D341Med (cell line): ENCODE data around the gene RIOK3.
A peak's percentile ranks its signal among the peaks of the same experiment; 100 is the strongest.
"Not testable (repeated sequence)": the region's sequence is repeated elsewhere in the genome, so short reads cannot be mapped to it uniquely, and the experiment has no call there.

Experiments used
- DNase-seq: peaks from one replicate; pipeline ENCODE4 v3.0.0; 2012; ENCODE audit warnings: low spot score

The RIOK3 gene

DNA sequence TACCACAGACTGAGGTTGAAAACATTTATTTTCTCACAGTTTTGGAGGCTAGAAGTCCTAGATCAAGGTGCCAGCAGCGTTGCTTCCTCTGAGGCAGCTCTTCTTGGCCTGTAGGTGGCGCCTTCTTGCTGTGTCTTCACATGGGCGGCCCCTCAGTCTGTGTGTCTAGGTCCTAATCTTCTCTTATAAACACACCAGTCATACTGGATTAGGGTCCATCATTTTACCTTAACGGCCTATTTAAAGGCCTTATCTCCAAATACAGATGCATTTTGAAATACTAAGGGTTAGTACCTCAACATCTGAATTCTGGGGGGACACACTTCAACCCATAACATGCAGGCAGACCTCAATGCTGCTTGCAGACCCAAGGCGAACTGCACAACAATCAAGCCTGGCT lies 45.8 kb downstream of the RIOK3 start:
- DNase-seq: peak; percentile 85

DNA sequence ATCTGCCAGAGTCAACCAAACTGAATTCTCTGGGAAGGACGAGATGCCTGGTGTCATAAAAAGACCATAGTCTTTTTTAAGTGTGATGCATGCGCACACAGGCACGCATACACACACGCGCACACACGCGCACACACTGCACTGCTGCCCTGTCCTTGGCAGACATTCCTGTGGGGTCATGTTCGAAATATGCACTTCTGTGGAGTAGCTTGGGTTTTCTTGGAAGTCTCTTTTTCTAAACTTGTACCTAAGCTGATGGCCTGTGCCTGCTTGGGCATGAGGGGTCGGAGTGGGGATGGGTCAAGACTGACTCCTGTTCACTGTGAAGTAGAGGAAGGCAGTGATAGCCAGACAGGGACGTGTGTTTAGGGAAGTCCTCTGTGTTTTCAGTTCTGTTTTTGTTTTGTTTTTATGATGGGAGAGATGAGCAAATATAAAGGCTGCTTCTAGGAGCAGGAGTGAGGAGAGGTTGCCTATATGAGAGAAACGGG lies 46.2 kb downstream of the RIOK3 start:
- no peak for DNase-seq

DNA sequence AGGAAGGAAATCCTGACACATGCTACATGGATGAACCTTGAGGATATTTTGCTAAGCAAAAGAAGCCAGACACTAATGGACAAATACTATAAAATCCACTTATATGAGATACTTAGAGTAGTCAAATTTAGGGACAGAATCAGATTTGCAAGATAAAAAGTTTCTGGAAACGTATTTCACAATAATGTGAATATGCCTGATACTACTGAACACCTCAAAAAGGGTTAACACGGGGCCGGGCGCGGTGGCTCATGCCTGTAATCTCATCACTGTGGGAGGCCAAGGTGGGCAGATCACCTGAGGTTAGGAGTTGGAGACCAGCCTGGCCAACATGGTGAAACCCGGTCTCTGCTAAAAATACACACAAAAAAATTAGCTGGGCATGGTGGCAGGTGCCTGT lies 48.5 kb downstream of the RIOK3 start:
- DNase-seq: no peak

DNA sequence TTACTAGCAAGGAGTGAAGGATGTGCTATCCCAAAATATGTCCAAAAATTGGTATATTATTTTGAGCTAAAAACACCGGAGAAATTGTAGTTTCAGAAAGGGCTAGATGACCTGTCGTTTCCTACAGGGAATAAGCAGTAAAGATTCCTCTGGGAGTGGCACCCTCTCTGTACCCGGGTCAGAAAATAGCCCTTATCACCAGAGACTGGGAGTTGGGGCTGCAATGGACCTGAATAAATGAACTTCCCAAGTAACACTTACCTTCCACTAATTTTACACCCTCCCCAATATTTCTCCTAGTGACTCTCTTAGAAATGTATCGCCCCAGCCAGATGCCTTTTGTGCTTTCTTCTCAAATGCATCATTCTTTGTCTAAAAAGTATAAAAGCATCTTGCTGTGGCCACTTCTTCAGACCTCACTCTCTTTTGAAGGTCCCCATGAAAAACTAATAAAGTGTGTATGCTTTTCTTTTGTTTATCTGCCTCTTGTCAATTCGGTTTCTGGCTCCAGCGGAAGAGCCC lies 49.5 kb downstream of the RIOK3 start:
- no peak for DNase-seq

DNA sequence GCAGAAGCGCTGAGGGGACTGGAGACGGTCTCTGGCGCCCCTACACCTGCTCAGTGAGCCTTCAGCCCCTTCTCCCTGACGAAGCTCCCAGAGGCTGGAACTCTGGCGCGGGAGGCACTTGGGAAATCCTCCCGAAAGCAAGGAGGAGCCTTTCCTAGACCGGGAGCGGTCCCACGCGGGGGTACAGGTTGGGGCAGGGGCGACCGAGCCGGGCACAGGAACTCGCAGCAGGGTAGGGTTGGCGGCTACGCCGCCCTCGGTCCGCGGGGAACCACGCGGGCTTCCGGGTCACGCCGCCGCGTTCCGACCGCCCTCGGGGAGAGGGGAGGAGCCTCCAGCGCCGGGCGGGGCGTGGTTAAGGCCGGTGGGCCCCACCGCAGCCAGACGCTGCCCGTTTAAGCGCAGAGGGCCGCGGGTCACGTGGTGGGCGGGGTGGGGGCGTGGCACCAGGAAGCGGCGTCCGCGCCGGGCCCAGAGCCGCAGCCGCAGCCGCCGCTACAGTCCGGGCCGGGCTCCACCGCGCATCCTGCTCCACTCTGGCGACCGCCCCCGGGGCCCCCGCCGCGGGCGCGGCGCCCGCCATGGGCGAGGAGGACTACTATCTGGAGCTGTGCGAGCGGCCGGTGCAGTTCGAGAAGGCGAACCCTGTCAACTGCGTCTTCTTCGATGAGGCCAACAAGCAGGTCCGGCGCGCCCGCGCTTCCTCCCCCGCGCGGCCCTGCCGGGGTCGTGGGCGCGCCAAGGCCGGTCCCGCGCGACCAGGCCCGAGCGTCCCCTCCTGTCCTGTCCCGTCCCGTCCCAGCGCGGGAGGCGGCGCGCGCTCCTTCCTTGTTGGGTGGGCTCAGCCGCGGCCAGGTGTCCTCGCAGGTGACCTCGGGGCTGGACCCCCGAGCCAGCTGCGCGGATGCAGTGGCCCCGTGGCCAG lies 50.2 kb downstream of the RIOK3 start, which contains the start of gene RMC1:
Gene RMC1, plus strand, starts transcription at position 474 of the 925 bp plus-strand sequence. Its CDS starts 108 bp downstream, at position 582.
- peak; percentile 100 for DNase-seq

DNA sequence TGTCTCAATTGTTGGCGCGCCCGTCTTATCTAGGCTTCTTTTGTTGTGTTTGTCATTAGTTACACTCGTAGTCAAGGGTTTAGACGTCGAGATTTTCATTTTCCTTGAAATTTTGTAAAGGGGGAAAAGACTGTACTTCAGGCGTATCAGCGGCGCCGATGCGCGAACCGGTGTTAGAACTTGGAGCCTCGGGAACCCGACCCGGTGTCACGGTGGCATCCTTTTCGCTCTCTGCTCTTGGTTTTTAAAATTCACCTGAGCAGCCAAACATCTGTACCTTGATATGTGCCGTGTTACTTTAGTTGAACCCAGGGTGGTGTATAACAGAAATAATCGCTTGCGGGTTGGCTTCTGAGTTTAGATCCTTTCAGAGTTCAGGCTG lies 50.9 kb downstream of the RIOK3 start:
- no peak for DNase-seq

DNA sequence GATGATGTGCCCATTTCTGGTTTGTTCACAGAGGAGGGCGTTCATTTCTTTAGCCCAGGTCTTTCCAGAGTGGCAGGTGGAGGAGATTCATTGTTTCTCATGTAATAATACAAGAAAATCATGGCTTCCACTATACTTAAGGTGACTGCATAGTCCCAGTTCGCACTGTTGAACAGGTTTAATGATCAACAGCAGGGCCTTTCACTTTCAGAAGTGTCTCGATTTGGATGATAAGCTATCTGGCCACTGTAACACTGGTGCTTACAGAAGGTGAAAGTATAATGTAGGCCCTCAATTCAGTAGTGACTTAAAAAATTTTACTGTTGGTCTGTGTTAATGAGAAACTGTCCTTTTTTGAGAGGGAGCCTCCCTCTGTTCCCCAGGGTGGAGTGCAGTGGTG lies 51.6 kb downstream of the RIOK3 start:
- no peak for DNase-seq

DNA sequence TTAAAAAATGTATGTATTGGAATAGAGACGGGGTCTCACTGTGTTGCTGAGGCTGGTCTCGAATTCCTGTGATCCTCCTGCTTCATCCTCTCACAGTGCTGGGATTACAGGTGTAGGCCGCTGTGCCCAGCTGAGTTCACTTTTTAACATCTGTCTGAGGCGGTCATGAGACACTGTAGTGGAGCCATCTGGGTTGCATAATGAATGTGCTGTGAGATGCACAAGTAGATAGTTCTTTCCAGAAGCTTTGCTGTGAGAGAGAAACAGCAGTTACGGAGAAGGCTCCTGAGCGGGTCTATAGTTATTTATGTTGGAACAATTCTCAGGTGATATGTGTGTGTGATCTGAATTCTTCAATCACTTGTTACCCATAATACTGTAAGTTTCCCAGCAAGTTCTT lies 53.3 kb downstream of the RIOK3 start:
- DNase-seq: no peak

DNA sequence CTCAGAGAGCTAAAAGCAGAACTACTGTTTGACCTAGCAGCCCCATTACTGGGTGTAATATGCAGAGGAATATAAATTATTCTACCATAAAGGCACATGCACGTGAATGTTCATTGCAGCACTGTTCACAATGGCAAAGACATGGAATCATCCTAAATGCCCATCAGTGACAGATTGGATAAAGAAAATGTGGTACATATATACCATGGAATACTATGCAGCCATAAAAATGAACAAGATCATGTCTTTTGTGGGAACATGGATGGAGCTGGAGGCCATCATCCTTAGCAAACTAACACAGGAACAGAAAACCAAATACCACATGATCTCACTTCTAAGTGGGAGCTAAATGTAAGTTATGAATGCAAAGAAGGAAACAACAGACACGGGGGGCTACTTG lies 57.8 kb downstream of the RIOK3 start:
- DNase-seq: not testable (repeated sequence)

DNA sequence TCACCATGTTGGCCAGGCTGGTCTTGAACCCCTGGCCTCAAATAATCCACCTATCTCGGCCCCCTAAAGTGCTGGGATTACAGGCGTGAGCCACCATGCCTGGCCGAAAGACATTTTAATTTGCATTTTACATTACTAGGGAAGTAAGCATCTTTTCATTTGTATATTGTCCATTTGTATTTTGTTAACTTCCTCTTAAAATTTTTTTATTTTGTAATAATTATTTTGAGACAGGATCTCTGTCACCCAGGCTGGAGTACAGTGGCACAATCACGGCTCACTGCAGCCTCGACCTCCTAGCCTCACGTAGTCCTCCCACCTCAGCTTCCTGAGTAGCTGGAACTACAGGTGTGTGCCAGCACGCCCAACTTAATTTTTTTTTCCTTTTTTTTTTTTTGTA lies 59.1 kb downstream of the RIOK3 start:
- not testable (repeated sequence) for DNase-seq

DNA sequence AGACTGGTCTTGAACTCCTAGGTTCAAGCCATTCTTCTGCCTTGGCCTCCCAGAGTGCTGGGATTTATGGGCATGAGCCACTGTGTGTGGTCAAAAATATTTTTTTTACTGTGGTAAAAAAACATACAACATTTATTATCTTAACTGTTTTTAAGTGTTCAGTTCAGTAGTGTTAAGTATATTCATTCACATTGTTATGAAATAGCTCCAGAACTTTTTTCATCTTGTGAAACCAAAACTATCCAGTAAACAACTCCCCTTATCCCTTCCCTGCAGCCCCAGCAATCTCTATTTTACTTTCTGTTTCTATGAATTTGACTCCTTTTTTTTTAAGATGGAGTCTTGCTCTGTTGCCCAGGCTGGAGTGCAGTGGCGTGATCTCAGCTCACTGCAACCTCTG lies 59.6 kb downstream of the RIOK3 start:
- DNase-seq: no peak

DNA sequence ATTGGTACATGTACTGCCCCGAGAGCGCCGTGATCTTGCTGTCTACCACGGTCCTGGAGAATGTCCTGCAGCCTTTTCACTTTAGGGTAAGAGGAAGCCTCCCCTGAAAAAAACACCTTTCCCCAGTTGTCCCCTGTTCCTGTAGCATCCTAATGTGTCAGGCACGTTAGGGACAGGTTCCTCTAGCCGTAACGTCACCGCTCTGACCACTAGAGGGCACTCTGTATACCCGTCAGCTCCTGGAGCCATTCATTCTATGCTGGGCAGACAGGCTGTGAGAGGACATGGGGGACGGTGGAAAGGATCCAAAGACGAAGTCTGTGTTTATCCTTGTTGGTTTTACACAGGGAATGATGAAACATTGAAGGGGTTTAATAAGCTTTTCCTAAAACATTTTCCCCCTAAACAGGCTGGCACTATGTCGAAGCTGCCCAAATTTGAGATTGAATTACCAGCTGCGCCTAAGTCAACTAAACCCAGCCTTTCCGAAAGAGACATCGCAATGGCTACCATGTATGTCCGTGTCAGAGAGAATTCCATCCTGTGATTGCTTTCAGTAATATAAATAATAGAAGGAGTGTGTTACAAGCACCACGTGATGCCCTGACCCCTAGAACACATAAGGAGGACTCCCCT lies 62.9 kb downstream of the RIOK3 start:
- DNase-seq: peak; percentile 89

DNA sequence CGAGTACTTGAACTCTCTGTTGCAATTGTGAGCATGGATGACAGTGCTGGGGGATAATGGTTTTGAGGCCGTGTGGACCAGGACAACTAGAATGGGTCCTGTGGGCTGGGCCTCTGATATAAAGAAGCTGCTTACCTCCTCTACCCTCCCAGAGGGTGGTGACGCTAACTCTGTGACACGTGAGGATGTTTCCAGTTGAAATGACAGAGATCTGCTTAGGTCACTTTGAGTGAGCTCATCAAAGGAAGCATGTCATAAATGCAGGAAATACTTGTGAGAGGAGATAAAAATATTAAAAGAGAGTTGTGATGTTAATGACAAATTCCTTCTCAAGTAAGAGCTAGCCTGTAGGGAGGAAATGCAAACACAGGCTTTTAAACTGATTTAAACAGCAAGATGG lies 66.6 kb downstream of the RIOK3 start:
- no peak for DNase-seq

DNA sequence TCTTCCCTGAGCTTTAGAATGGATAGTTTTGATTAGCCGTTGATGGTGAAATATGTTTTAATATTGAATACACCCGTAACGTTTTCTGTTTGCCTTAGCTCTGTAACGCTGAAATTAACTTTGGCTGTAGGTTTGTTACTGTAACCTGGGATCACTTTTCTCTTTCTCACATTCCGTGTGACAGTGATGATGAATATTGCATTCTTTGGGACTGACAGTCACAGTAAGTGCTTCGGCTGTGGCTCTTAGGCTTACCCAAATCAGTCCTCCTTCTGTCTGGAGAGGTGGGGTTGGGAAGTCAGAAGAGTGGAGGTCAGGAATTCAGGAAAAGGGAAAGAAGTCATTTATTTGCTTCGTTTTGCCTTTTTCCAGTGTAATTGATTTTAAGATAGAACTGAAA lies 68.2 kb downstream of the RIOK3 start:
- no peak for DNase-seq

DNA sequence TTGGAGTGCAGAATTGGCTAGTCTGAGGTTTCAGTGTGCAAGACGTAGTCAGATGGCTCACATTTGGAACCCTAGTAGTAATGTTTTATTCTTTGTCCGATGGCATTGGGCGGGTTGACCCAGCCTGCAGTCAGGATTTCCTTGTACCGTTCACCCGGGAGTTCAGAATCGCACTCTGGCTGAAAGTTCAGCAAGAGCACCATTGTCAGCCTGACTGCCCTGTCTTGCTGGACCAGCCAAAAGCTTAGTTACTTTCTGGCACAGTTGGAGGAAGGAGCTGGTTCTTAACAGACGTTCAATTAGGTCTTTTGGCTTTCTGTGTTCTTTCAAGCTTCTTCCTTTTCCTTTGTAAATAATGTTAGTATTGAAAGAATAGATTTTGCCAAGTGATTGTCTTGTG lies 68.8 kb downstream of the RIOK3 start:
- DNase-seq: no peak

DNA sequence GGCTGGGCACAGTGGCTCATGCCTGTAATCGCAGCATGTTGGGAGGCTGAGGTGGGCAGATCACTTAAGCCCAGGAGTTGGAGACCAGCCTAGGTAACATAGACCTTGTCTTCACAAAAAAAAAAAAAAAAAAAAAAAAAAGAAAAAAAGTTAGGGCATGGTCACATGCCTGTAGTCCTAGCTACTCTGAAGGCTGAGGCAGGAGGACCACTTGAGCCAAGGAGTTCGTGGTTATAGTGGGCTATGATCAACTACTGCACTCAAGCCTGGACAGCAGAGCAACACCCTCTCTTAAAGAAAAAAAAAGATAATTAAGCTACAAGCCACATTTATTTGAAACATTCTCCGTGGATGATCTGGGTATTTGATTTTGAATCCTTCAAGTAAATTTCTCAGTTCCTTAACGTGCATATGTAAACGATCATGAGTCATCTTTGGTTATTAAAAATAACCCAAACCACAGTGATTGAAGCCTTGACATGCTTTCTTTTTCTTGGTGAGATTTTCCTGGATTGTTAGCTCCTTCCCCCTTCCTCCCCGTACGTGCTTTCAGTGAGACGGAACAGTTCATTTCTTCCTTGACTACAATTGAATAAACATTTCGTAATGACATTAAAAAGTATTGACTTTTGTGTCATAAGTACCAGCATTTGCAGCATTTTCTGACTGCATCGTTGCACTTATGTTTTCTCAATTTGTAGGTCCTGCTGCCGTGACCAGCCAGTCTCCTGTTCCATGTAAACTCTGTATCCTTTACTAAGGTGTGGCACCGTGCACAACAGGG lies 70.5 kb downstream of the RIOK3 start:
- no peak for DNase-seq

DNA sequence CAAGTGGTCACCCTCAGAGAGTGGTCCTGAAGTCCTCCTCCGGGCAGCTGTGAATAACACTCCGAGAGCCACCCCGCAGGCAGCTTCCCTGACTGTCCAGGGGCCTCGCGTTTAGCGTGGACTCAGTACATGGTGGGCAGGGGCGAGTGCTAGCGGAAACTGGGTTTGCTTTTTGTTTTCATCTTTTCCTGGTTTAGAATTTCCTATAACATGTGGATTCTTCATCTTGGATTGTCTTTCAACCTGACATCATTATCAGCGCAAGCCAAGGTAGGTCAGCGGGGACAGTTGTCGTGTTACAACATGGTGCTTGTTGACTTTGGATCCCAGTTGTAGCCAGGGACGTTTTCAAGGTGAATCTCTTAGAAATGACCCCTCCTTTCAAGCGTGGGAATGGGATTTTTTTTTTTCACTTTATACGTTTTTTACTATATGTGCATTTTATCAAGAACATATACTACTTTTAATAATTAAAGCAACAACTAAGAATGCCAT lies 71.2 kb downstream of the RIOK3 start:
- no peak for DNase-seq

DNA sequence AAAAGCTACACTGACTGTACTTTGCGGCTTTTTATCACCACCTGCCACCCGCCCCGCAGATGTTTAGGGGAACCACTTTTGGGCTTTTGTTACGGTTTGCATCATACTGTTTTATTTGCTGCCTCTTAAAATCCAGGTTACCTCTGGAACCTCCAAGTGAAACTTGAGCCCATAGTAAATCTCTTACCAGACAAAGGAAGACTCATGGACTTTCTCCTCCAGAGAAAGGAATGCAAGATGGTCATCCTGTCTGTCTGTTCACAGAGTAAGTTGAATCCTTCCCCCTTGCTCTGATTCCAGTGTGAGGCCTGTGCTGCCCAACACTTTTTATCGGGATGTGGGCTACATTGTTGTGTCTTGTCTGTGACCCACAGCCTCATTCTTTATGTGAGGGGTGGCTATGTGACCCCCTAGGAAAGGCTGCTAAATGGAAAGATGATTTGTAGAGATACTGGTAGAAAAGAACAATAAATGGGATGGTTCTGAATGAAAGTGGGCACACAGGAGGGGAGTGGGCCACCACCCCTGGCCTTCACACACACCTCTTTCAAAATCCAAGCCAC lies 73.5 kb downstream of the RIOK3 start:
- no peak for DNase-seq

DNA sequence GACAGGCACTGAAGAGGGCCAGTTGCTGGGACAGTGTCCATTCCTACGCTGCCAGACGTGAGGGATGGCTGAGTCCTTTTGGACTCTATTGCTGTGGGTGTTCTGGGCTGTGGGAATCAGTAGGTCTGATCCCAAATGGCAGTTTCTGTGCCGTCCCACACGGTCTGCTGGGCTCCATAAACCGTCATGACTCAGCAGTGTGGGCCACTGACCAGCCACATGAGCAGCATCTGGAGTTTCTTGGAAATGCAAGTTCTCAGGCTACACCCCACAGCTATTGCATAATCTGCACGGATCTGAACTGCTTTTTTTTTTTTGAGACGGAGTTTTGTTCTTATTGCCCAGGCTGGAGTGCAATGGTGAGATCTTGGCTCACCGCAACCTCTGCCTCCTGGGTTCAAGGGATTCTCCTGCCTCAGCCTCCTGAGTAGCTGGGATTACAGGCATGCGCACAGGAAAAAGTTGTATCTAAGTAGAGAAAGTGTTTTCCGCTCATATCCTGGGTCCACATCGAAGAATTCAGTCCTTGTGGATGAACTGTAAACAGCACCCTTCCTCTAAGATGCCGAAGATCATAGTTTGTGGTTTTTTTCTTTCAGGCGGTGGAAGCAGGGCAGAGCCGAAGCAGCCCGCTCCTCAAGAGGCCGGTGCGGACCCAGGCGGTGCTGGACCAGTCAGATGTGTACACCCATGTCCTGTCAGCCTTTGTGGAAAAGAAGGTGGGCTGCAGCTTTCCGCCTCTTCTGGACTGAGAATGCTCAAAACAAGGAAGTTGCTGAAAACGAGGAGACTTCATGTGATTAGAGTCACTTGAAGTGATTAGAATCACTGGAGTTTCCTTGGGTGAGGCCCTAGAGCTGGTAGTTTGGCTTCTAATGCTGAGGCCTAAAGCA lies 75.7 kb downstream of the RIOK3 start:
- no peak for DNase-seq

DNA sequence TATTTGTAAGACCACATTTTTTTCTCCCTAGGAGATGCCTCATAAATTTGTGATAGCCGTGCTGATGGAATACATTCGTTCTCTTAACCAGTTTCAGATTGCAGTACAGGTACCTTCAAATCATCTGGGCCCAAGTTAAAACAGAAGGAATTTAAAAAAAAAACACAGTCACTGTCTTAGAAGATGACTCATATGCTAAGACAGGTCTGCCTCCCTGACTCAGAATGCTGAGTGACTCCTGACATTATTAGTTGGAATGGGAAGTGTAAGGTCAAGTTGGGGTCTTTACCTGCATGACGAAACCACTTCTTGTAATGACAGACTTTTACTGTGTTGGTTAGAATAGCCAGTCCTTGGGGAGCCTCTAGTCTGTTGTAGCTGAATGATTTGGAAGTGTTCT lies 76.5 kb downstream of the RIOK3 start:
- no peak for DNase-seq

DNA sequence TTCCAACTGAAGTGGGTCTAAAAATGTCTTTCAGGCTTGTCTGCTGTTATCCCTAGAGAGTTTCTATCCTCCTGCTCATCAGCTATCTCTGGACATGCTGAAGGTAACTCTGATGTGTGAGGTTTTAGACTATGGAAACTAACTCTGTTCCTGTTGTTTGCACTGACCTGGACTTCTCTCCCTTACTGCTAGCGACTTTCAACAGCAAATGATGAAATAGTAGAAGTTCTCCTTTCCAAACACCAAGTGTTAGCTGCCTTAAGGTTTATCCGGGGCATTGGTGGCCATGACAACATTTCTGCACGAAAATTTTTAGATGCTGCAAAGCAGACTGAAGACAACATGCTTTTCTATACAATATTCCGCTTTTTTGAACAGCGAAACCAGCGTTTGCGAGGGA lies 77.1 kb downstream of the RIOK3 start:
- no peak for DNase-seq
